Left cardiac atrium (tissue), 4 donors: ENCODE data around the gene ARPP21. TPM values are rescaled to one million over a fixed set of nuclear protein-coding genes. Genes with fewer than 3 reads are reported as not detected.

Source experiments
- ATAC-seq, 2 donors: fragments of 200-7000 bp; cut with Tn5 transposase; one replicate each; pipeline ENCODE4 v1.9.1; 2020; ENCODE audit warnings: mild to moderate bottlenecking in 2 of 2, moderate library complexity in 2 of 2
- DNase-seq: peaks from one replicate; pipeline ENCODE4 v3.0.0-alpha.2; 2020
- intact Hi-C, 2 donors: fragments of 100-400 bp; cut with DNase I; formaldehyde crosslinking; loops; one replicate each; pipeline versions ENCODE4 v1.14.1 to v1.15.1; 2022 to 2023
- total RNA-seq, 2 donors: library from RNA; stranded (reverse); fragmentation: NEBNext Ultra II Directional; extraction: Animal tissue kit (Norgen Biotek cat#: 25700); gene quantifications; one replicate each; pipeline ENCODE4 v1.2.1, GENCODE V29; 2021
- donor health status: DM: no; HTN: yes; CAD: no.
- donor health status: DM: no; HTN: yes; CAD: no; lungs with severe emphysema.
- donor health status: DM: yes; HTN: yes; CAD: no.
- donor health status: Dilated cardiomyopathy.

ARPP21 gene
- total RNA-seq, 2 donors from 2014 or later, result not detected

GRCh38 chr3:35670408-35670965, 31.2 kb downstream of the ARPP21 start:
- no peak for DNase-seq
- intact Hi-C loops, result loop anchor here in 1 of 2 donors (10.0 kb wide), 1 partner anchor 234 kb away; no protein-coding TSS in a partner anchor
- no peak for ATAC-seq

DNA sequence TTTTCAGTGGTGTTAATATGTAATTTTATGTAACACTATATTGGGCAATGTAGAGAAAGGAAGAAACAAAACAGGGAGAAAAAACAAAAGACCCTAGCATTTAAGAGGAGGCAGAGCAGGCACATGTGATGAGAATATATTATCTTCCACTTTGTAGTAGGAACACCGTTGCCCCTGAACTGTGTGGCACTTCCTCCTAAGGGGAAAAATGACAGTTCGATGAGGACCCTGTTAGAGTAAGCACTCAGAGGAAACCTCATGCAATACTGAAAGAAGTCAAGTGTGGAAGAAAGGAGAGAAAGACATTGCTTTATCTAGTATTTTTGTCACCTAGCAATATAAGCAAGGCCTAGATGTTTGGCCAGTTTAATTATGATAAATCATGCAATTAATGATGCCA, 32.2 kb downstream of the ARPP21 start:
- DNase-seq (no peak), ATAC-seq (no peak)
- intact Hi-C loops, result loop anchor here in 1 of 2 donors (10.0 kb wide), 1 partner anchor 233 kb away; no protein-coding TSS in a partner anchor

DNA sequence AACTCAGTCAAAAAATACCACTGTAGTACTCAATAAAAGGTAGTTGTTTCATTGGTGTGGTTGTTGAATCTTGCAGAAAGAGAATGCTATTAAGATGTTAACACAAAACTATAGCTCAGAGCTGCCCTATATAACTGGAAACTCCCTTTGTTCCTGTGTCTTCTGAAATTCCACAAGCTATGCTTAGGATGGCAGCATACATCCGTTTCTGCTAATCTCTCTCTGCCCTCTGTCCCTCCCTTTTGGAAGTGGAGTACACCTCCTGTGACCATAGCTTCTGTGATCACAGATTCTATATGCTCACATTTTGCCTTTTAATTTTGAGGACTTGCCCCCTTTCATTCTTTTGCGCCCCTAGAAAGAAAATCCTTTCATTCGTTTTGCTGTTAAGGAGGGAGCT, 33.7 kb downstream of the ARPP21 start:
- ATAC-seq (no peak), DNase-seq (no peak)
- intact Hi-C loops, result loop anchor here in 1 of 2 donors (10.0 kb wide), 1 partner anchor 232 kb away; no protein-coding TSS in a partner anchor

DNA sequence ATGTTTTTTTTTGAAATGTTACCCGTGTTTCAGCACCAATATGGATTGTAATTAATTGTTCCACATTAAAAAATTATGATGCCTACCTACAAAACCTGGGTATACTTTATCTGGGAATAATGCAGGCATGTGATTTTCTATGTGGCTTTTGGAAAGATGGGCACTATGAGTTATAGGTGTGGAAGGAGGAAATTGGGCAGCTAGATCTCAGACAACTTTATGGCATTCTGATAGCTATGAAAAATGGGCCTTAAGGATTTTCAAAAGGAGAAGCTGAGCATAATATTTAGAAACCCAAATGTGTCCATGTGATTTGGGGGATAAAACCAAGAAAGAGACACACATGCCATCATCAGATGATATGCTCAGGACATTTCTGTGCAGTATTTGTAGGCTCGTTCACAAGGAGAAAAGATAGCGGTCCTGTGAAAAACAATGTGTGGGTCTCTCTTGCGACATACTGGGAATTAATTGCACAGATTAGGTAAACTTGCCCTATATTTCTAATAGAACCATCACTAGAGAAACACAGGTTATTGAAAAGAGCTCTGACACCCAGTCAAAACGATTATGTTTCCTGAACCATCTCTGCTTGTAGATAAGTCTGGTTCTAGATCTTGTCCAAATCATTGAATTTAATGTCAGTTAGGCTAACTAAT, 35.3 kb downstream of the ARPP21 start:
- DNase-seq (no peak), ATAC-seq (no peak)
- intact Hi-C loops, result loop anchor here in 1 of 2 donors (10.0 kb wide), 1 partner anchor 230 kb away; no protein-coding TSS in a partner anchor

GRCh38 chr3:35675206-35675605, 35.9 kb downstream of the ARPP21 start:
- DNase-seq (no peak), ATAC-seq (no peak)
- intact Hi-C loops, result loop anchor here in 1 of 2 donors (10.0 kb wide), 1 partner anchor 230 kb away; no protein-coding TSS in a partner anchor

DNA sequence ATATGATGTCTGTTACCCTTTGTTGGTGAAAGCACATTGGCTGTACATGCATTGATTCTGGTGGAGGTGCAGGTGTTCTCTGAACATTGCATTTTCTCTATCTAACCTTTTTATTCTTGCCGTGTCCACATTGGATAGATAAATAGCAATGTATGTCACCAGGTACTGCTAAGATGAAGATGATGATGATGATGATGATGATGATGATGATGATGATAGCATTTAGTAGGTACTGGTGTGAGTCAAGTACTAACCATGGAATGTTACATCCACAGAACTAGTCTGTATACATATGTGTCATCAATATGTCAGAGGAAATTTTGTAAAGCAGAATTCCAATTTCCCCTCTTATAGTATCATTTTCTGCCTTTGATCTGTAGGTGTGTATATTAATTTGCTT, 36.3 kb downstream of the ARPP21 start:
- ATAC-seq (no peak), DNase-seq (no peak)
- intact Hi-C loops, result loop anchor here in 1 of 2 donors (10.0 kb wide), 1 partner anchor 229 kb away; no protein-coding TSS in a partner anchor

DNA sequence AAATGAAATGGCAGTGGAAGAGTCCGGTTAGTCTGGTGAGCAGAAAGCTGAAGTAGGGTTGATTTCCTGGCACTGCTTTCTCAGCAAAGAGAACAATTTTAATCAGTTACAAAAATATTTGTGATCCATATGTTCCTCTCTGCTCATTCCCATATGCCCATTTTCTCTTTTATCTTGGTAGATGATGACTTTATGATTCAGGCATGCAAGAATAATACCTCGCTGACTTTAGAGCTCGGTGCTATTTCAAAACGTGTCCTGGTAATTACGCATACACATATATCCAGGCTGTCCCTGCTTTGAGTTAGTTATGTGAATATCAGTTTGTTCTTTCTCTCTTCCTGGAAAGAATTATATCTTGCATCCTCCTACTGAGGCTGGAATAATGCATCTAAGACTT, 38.5 kb downstream of the ARPP21 start:
- intact Hi-C loops, result loop anchor here in 1 of 2 donors (10.0 kb wide), 1 partner anchor 227 kb away; no protein-coding TSS in a partner anchor
- DNase-seq (no peak), ATAC-seq (no peak)

DNA sequence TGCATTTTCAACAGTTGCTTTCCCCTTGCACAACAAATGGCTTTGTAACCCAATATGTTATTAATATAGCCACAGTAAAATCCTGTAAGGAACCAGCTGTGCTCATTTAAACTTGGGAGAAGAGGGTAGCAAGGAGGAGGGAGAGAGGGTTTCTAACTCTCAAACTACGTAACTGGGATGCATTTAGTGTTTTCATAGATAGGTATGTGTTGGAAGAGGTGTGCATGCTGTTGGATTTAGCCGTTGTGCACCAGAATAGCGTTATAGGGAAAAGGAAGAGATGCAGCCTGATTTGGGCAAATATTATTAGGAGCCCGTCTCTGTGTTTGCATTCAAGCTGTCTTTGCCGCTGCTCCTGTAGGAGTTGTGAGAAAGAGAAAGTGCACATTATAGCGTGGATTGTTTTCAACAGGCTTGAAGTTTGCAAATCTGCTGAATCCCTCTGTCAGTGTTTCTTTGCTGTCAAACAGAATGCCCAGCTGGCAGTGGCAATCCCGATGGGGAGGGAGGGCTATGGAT, 39.4 kb downstream of the ARPP21 start:
- intact Hi-C loops, result loop anchor here in 1 of 2 donors (10.0 kb wide), 1 partner anchor 226 kb away; no protein-coding TSS in a partner anchor
- DNase-seq, result no peak
- ATAC-seq, result no peak

DNA sequence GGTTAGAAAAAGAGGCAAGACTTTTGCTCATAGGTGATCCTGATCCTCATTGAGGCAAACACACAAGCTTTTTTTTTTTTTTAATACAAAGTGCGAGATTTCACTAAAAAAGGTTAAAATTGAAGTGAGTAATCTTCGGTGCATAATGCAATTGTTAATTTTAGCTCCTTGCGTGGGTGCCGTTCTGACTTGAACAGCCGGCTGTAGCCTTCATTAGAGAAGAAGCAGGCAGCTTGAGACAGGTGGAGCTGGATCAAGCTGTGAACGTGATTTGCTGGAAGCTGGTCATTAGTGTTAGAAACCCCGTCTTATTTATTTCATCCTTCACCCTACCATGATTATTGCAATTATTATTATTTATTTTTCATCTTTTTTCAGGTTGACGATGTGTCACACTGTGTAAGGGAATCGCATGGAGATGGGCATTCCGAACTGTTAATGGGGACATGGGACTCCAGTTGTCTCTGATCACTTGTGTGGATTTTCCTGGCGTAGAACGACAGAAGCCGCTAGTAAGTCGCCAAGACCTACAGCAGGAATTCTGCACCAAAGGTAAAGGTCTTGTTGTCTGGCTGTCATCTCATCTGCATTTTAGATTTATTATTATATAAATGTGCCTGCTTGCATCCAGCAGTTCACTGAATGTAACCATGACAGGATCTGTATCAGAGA, 40.2 kb downstream of the ARPP21 start:
- no peak for DNase-seq
- ATAC-seq, result no peak
- intact Hi-C loops, result loop anchor here in 1 of 2 donors (10.0 kb wide), 1 partner anchor 225 kb away; no protein-coding TSS in a partner anchor

DNA sequence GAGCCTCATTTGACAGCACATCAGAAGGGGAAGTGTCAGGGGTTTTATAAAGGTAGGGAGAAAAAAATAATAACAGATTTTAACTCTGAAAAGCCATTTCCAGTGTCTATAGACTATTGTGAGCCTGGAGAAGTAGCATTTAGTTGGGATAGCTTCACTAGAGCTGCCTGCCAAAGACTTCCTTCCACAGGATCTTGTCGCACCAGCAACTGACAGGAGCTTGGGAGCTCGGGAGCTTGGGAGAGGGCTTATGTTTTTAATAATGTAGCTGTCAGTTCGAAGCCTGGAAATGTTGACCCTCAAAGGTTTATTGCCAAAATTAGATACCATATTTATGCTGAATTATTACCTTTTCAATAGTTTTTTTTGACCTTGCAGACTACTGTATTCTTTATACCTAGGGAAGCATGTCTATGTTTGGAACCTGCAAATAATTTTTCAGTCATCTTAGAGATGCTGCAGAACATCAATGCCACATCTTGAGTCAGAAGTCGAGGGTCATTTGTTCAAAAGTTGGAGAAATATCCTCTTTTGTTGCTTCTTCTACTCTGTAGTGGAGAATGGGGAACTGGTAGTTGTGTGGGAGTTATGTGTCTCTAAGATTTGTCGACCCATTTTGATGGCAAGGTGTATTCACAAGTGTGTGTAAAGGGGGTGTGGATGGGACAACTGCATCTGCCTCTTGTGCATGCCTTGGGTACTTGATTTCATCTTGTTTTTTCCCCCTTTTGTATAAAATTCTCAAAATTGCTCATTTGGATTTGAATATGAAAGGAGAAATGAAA, 41.7 kb downstream of the ARPP21 start:
- intact Hi-C loops, result no loop called here
- DNase-seq, result no peak
- ATAC-seq, result no peak

DNA sequence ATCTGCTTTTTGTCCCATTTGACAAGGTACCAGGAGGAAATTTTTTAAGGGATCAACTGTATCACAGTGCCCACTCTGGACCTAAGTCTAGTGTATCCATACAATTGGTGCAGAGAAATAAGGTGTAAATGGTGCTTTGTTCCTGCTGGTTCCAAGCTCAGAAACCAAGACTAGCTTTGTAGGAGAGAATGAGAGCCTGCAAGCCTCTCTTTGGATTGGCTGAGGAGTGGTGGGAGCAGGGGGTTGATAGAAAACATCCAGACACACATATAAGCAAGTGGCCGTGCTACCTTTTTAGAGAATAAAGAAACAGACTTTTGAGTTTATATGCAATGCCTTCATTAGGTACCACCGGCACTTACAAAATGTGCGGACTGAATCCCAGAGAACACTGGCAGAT, 45.8 kb downstream of the ARPP21 start:
- intact Hi-C loops, result no loop called here
- no peak for ATAC-seq
- no peak for DNase-seq

DNA sequence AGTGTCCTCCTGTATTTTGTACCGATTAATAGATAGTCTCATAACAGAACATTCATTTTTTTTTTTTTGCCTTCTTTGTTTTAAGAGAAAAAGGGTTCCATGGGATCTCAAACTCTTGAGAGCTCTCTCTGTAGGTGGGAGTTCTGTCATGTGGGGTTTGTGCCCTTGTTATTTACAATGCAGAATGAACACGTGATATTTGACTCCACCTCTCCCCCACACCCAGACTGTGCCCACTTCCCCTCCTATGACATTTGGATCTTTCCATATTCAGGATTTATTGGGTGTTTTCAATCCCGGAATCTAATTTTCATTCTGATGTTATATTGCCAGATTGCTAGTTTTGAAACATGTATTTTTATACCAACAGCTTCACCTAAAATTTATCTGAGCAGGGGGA, 49.5 kb downstream of the ARPP21 start:
- DNase-seq, result no peak
- no peak for ATAC-seq
- intact Hi-C loops, result no loop called here

DNA sequence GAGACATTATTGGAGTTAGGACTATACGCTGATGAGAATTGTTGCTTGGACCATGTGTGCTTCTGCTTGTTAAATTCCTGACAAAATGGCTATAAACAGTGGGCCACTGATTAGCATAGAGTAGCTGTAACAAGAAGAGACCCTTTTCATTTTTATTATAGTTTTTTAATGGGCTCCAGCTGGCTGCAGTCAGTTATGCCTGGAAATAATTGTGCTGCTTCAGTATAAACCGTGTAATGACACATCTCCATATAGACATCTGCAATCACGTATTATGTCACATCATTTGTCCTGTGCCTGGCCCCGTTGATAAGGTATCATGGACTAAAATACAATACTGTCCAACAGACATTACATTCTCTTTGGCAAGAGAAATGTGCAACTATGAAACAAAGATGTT, 50.9 kb downstream of the ARPP21 start:
- intact Hi-C loops, result no loop called here
- DNase-seq, result no peak
- no peak for ATAC-seq

DNA sequence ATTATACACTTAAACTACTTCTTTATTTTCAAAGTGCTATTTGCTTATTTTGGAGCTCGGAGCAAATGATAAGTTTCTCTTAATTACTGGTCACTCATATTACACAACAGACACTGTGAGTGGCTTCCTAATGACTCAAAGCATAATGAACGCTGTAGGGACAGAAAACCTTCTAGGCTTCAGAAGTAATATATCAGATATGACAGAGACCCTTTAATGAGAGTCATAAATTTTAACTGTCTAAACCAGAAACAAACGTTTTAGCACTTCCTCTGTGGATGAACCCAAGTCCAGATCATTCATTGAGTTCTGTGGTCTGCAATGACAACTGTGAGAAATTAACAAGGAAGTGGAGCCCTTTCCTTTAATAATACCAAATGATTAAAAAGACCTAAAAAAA, 66.6 kb downstream of the ARPP21 start:
- intact Hi-C loops, result no loop called here
- DNase-seq (no peak), ATAC-seq (no peak)

GRCh38 chr3:35707904-35708303, 68.6 kb downstream of the ARPP21 start:
- intact Hi-C loops, result no loop called here
- no peak for DNase-seq
- no peak for ATAC-seq

DNA sequence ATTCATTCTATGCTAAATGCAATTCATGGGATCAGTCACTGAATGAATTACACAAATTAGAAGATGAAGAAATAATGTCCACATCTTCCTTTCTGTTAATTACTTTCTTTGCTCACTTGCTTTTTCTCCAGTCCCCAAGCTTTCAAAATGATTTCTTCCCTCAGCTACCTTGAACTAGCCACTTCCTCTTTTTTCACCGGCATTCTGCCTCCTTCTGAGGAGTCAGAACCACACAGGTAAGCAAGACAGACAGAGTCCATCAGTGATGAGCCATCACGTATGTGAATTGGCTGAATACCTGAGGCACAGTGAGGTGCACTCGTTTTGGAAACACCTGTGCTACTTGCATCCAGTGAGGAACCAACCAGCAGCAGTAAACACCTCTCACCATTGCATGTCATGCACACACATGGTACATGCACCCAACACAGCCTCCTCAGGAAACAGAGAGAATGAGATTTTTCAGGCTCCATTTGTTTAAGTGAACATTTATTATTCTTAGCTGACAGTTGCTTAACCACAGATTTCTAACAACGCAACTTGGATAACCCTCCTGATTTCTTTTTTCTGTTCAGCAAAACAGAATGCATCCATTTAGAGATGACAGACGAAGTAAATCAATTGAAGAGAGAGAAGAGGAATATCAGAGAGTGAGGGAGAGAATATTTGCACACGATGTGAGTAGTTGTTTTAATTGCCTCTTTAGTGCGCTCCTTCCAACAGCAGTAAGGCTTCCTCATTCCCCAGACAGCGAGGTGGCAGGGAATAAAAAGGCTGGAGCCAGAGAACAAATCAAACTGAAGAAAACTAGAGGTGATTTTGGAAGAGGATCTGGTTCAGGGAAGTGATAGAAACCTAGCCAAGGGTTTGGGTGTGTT, 69.3 kb downstream of the ARPP21 start:
- intact Hi-C loops, result no loop called here
- ATAC-seq (no peak), DNase-seq (no peak)

- no peak for DNase-seq
- no peak for ATAC-seq
- intact Hi-C loops, result no loop called here
These were observed 70.4 kb downstream of the ARPP21 start for GRCh38 chr3:35709691-35710090.

DNA sequence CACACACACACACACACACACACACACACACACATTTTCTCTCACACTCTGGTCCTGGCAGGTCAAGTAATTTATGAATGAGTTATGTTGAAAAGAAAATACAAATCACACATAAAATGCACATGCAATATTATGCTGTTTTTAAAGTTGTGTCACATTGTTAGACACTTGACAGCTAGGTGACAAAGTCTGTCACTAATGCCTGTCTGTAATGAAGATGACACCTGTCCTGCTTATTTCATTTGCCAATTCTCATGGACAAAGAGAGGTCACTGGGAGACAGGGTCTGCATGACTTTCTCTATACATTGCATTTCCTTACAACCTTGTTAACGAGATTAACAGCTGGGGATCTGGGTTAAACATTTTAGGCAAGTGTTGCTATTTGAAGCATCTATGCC, 71.2 kb downstream of the ARPP21 start:
- ATAC-seq, result no peak
- no peak for DNase-seq
- intact Hi-C loops, result no loop called here
